ENCODE measurements around the gene ADAMTS12.

The ADAMTS12 gene

GRCh38 chr5:33474931-33475499, 416.8 kb downstream of the ADAMTS12 start:
- no peak for DNase-seq (ENCODE audit: low read depth)

GRCh38 chr5:33474004-33474403, 417.8 kb downstream of the ADAMTS12 start:
- no peak for DNase-seq (ENCODE audit: low read depth)

Data from T-helper 22 cell (primary cell).